H9 (cell line): ENCODE measurements around the gene CENPI. TPM values are rescaled to one million over a fixed set of nuclear protein-coding genes. Genes with fewer than 3 reads are reported as not detected.

Experiments used
- DNase-seq: peaks from one replicate; pipeline ENCODE4 v3.0.0-alpha.2; 2017
- H2AFZ ChIP-seq: one replicate; pipeline ENCODE4 v1.6.1; 2013; ENCODE audit warnings: mild to moderate bottlenecking, low read length, control low read depth, moderate library complexity
- H2AK5ac ChIP-seq: 2 replicates; pipeline ENCODE4 v1.6.1; 2013; ENCODE audit warnings: low read length, control low read depth, mixed read lengths; ENCODE audit not compliant: insufficient read length
- H2BK120ac ChIP-seq: one replicate; pipeline ENCODE4 v1.6.1; 2013; ENCODE audit warnings: low read depth, mild to moderate bottlenecking, low read length, control low read depth, inconsistent platforms; ENCODE audit not compliant: poor library complexity, severe bottlenecking
- H2BK12ac ChIP-seq: 2 replicates; pipeline ENCODE4 v1.6.1; 2013; ENCODE audit warnings: low read length, control low read depth, mixed read lengths, low read depth; ENCODE audit not compliant: insufficient read length
- H2BK15ac ChIP-seq: 2 replicates; pipeline ENCODE4 v1.6.1; 2013; ENCODE audit warnings: low read depth, low read length, control low read depth
- H2BK20ac ChIP-seq: one replicate; pipeline ENCODE4 v1.6.1; 2013; ENCODE audit warnings: low read depth, mild to moderate bottlenecking, low read length, control low read depth, inconsistent platforms; ENCODE audit not compliant: poor library complexity, severe bottlenecking
- H2BK5ac ChIP-seq: 2 replicates; pipeline ENCODE4 v1.6.1; 2013; ENCODE audit warnings: low read length, control low read depth, mixed read lengths; ENCODE audit not compliant: insufficient read length
- H3K14ac ChIP-seq: 2 replicates; pipeline ENCODE4 v1.6.1; 2013; ENCODE audit warnings: low read length, control low read depth; ENCODE audit not compliant: insufficient read depth
- H3K18ac ChIP-seq: 2 replicates; pipeline ENCODE4 v1.6.1; 2013; ENCODE audit warnings: low read depth, mild to moderate bottlenecking, mixed read lengths, low read length, control low read depth; ENCODE audit not compliant: insufficient read length
- H3K23ac ChIP-seq: 2 replicates; pipeline ENCODE4 v1.6.1; 2013; ENCODE audit warnings: low read length, control low read depth, mixed read lengths, low read depth; ENCODE audit not compliant: insufficient read length
- H3K23me2 ChIP-seq: 2 replicates; pipeline ENCODE4 v1.6.1; 2013; ENCODE audit warnings: low read depth, mild to moderate bottlenecking, mixed read lengths, low read length, control low read depth; ENCODE audit not compliant: insufficient read length, poor library complexity, severe bottlenecking
- H3K27ac ChIP-seq: 2 replicates; pipeline ENCODE4 v1.5.1; 2013; ENCODE audit warnings: low read length, control low read depth, mixed read lengths, low read depth; ENCODE audit not compliant: insufficient read length
- H3K27me3 ChIP-seq: 2 replicates; pipeline ENCODE4 v1.6.1; 2013; ENCODE audit warnings: low read length, control low read depth, inconsistent platforms; ENCODE audit not compliant: insufficient read depth
- H3K4ac ChIP-seq: 2 replicates; pipeline ENCODE4 v1.6.1; 2013; ENCODE audit warnings: low read depth, mild to moderate bottlenecking, control low read depth, inconsistent platforms, low read length, moderate library complexity
- H3K4me1 ChIP-seq: 2 replicates; pipeline ENCODE4 v1.6.1; 2013; ENCODE audit warnings: low read length, control low read depth, inconsistent platforms; ENCODE audit not compliant: insufficient read depth
- H3K4me2 ChIP-seq: 2 replicates; pipeline ENCODE4 v1.6.1; 2013; ENCODE audit warnings: low read length, control low read depth, mixed read lengths; ENCODE audit not compliant: insufficient read length, insufficient read depth
- H3K56ac ChIP-seq: 2 replicates; pipeline ENCODE4 v1.6.1; 2013; ENCODE audit warnings: low read depth, mild to moderate bottlenecking, mixed read lengths, low read length, control low read depth; ENCODE audit not compliant: insufficient read length
- H3K79me1 ChIP-seq: 2 replicates; pipeline ENCODE4 v1.6.1; 2013; ENCODE audit warnings: low read depth, mild to moderate bottlenecking, moderate library complexity, low read length, control low read depth, inconsistent platforms; ENCODE audit not compliant: insufficient read depth, poor library complexity, severe bottlenecking
- H3K79me2 ChIP-seq: 2 replicates; pipeline ENCODE4 v1.6.1; 2013; ENCODE audit warnings: low read length, control low read depth, inconsistent platforms; ENCODE audit not compliant: insufficient read depth
- H3K9ac ChIP-seq: 2 replicates; pipeline ENCODE4 v1.6.1; 2013; ENCODE audit warnings: low read length, control low read depth, mixed read lengths; ENCODE audit not compliant: insufficient read length; ENCODE audit errors: extremely low read depth
- H3K9me3 ChIP-seq: one replicate; pipeline ENCODE4 v1.6.1; 2013; ENCODE audit warnings: low read depth, low read length, inconsistent platforms; ENCODE audit not compliant: control insufficient read depth
- H3T11ph ChIP-seq: one replicate; pipeline ENCODE4 v1.6.1; 2013; ENCODE audit warnings: mild to moderate bottlenecking, low read length, control low read depth, inconsistent platforms
- H4K20me1 ChIP-seq: one replicate; pipeline ENCODE4 v1.6.1; 2013; ENCODE audit not compliant: control insufficient read depth, insufficient read length, insufficient read depth
- H4K5ac ChIP-seq: 2 replicates; pipeline ENCODE4 v1.6.1; 2013; ENCODE audit warnings: low read depth, mild to moderate bottlenecking, mixed read lengths, low read length, control low read depth; ENCODE audit not compliant: insufficient read length
- H4K8ac ChIP-seq: replicated peaks from 2 replicates; pipeline ENCODE4 v1.6.1; 2013; ENCODE audit warnings: low read length, control low read depth, mixed read lengths, low read depth; ENCODE audit not compliant: insufficient read length
- H4K91ac ChIP-seq: 2 replicates; pipeline ENCODE4 v1.6.1; 2013; ENCODE audit warnings: low read depth, mild to moderate bottlenecking, moderate library complexity, mixed read lengths, low read length, control low read depth; ENCODE audit not compliant: insufficient read length
- H3K27ac Mint-ChIP-seq, 3 experiments: 2 replicates in 2 of 3; 3 replicates in 1 of 3; pipeline ENCODE4 v1.8.0; 2020 to 2021; ENCODE audit warnings: mixed read lengths in 3 of 3, mild to moderate bottlenecking in 1 of 3, moderate library complexity in 1 of 3
- H3K27me3 Mint-ChIP-seq: 2 replicates; pipeline ENCODE4 v1.8.0; 2021; ENCODE audit warnings: low read depth, mild to moderate bottlenecking, moderate library complexity, mixed read lengths
- H3K36me3 Mint-ChIP-seq, 3 experiments: 2 replicates in 2 of 3; 3 replicates in 1 of 3; pipeline ENCODE4 v1.8.0; 2020 to 2021; ENCODE audit warnings: low read depth in 3 of 3, mixed read lengths in 3 of 3; ENCODE audit not compliant: insufficient read depth in 1 of 3
- H3K4me1 Mint-ChIP-seq, 2 experiments: 2 replicates each; pipeline ENCODE4 v1.8.0; 2020; ENCODE audit warnings: mixed read lengths in 2 of 2
- H3K4me3 Mint-ChIP-seq, 2 experiments: 2 replicates in 1 of 2; 3 replicates in 1 of 2; pipeline ENCODE4 v1.8.0; 2020 to 2021; ENCODE audit warnings: mild to moderate bottlenecking in 2 of 2, mixed read lengths in 2 of 2, moderate library complexity in 1 of 2
- H3K9me3 Mint-ChIP-seq, 2 experiments: 2 replicates in 1 of 2; 3 replicates in 1 of 2; pipeline ENCODE4 v1.8.0; 2020; ENCODE audit warnings: mild to moderate bottlenecking in 2 of 2, mixed read lengths in 2 of 2, moderate library complexity in 1 of 2
- CTCF ChIP-seq: fragments of 200-600 bp; sonication (generic); conservative IDR thresholded peaks from 3 replicates; pipeline ENCODE4 v1.8.0; 2021; ENCODE audit warnings: antibody characterized with exemption, mild to moderate bottlenecking
- WGBS: extraction: QIAGEN DNeasy Blood & Tissue Kit; methylation state at CpG from one replicate; pipeline ENCODE4 v1.1.7; 2013; ENCODE audit warnings: missing lambda C conversion rate, low lambda C conversion rate, mixed read lengths; ENCODE audit not compliant: insufficient read length; ENCODE audit errors: extremely low coverage; 5-methylcytosine and 5-hydroxymethylcytosine counted together
- total RNA-seq: library from RNA; stranded (reverse); gene quantifications from 2 replicates; pipeline ENCODE4 v1.2.1, GENCODE V29; 2021

The CENPI gene
- total RNA-seq, 1 experiment from 2014 or later, result 20.0 TPM

- Histone ChIP-seq H4K91ac (no peak overlapping the region), H2BK120ac (no peak overlapping the region), H3K4me2 (no peak overlapping the region), H3K9ac (no peak overlapping the region), H3K27ac (no peak overlapping the region), H2BK15ac (no peak overlapping the region), H3K27me3 (no peaks in the 10 kb centered on the region), H3K14ac (no peak overlapping the region), H3K56ac (no peak overlapping the region), H3K4me1 (no peaks in the 10 kb centered on the region), H3K79me2 (no peaks in the 10 kb centered on the region), H3T11ph (no peak overlapping the region), H2BK5ac (no peak overlapping the region), H3K18ac (no peak overlapping the region), H3K4ac (no peak overlapping the region), H2BK20ac (no peak overlapping the region), H3K23me2 (no peaks in the 10 kb centered on the region), H3K79me1 (no peaks in the 10 kb centered on the region), H2AK5ac (no peak overlapping the region), H4K20me1 (no peaks in the 10 kb centered on the region), H3K23ac (no peak overlapping the region), H3K9me3 (peaks cover 10% of the 10 kb centered on the region), H4K5ac (no peak overlapping the region), H2BK12ac (no peak overlapping the region), H2AFZ (no peak overlapping the region), H4K8ac (no peak overlapping the region)
- TF ChIP-seq CTCF, result no peak
- no CpG with 5 or more reads among the region's 2 CpGs for WGBS
- Mint-ChIP-seq H3K36me3 (peaks cover 24 to 66% (median 53%) of the 10 kb centered on the region in 3 experiments; a peak in 6 of 7 replicates), H3K27ac (no peak overlapping the region), H3K4me3 (no peak overlapping the region), H3K4me1 (no peaks in the 10 kb centered on the region), H3K27me3 (no peaks in the 10 kb centered on the region), H3K9me3 (peaks cover 43 to 47% of the 10 kb centered on the region in 2 experiments)
- DNase-seq, result no peak
Measured at GRCh38 chrX:101136235-101136634, 38.2 kb downstream of the CENPI start.

Other genes with a start within 250 kb of the CENPI start
- not detected in 2 replicates for gene NOX1, start 223.8 kb upstream of the CENPI start, total RNA-seq
- 0.44 and 0.77 TPM in 2 replicates for gene XKRX, start 169.3 kb upstream of the CENPI start, total RNA-seq
- gene ARL13A, start 128.5 kb upstream of the CENPI start, total RNA-seq, result not detected in 2 replicates
- gene TRMT2B, start 46.1 kb upstream of the CENPI start, total RNA-seq, result 13.7 and 16.0 TPM in 2 replicates
- gene TMEM35A, start 19.3 kb upstream of the CENPI start, total RNA-seq, result 3.2 and 4.3 TPM in 2 replicates
- gene DRP2, start 121.6 kb downstream of the CENPI start, total RNA-seq, result 0.04 TPM in 2 replicates
- gene TAF7L, start 193.1 kb downstream of the CENPI start, total RNA-seq, result not detected in 2 replicates